Measurements from ENCODE around the gene RECQL5.
A peak's percentile ranks its signal among the peaks of the same experiment; 100 is the strongest.

RECQL5 gene

GRCh38 chr17:75633486-75634375 lies 33.2 kb downstream of the RECQL5 start (continued):
- TF ChIP-seq ZNF621 (tag by site-specific recombination; IDR thresholded peaks at IDR 0.05) = no peak
- TF ChIP-seq, protein P1, sequence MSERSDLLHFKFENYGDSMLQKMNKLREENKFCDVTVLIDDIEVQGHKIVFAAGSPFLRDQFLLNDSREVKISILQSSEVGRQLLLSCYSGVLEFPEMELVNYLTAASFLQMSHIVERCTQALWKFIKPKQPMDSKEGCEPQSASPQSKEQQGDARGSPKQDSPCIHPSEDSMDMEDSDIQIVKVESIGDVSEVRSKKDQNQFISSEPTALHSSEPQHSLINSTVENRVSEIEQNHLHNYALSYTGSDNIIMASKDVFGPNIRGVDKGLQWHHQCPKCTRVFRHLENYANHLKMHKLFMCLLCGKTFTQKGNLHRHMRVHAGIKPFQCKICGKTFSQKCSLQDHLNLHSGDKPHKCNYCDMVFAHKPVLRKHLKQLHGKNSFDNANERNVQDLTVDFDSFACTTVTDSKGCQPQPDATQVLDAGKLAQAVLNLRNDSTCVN (tag by site-specific recombination; optimal IDR thresholded peaks at IDR 0.05) = no peak
- TF ChIP-seq PATZ1 (tag by site-specific recombination; IDR thresholded peaks at IDR 0.05) = peak; percentile 43; the same call in 1 of the 2 replicates
- TF ChIP-seq ZNF747 (tag by site-specific recombination; IDR thresholded peaks at IDR 0.05) = no peak
- TF ChIP-seq GLIS2 (tag by site-specific recombination; IDR thresholded peaks at IDR 0.05) = peak; percentile 61
- peak; percentile 73 for TF ChIP-seq ZNF398 (tag by site-specific recombination; IDR thresholded peaks at IDR 0.05)
- TF ChIP-seq ZNF354C (tag by site-specific recombination; IDR thresholded peaks at IDR 0.05; ENCODE audit: borderline replicate concordance, low read depth) = no peak
- no peak for TF ChIP-seq ZFP37 (tag by site-specific recombination; IDR thresholded peaks at IDR 0.05)
- TF ChIP-seq TRIM28 (IDR thresholded peaks at IDR 0.05; ENCODE audit: borderline replicate concordance, low read length) = 0 out of 2 replicates have a peak, but pooled peaks have one; percentile 14
- TF ChIP-seq ZXDB (tag by site-specific recombination; IDR thresholded peaks at IDR 0.05) = no peak
- TF ChIP-seq ZNF146 (tag by site-specific recombination; IDR thresholded peaks at IDR 0.05) = no peak
- TF ChIP-seq ZNF112 (tag by site-specific recombination; IDR thresholded peaks at IDR 0.05) = no peak
- no peak for TF ChIP-seq ZFP41 (tag by site-specific recombination; IDR thresholded peaks at IDR 0.05; ENCODE audit: borderline replicate concordance)
- TF ChIP-seq ZNF292 (tag by site-specific recombination; IDR thresholded peaks at IDR 0.05; ENCODE audit: borderline replicate concordance, low read depth) = no peak
- TF ChIP-seq ZNF558 (tag by site-specific recombination; IDR thresholded peaks at IDR 0.05) = no peak
- TF ChIP-seq ZNF585B (tag by site-specific recombination; IDR thresholded peaks at IDR 0.05) = no peak
- TF ChIP-seq, protein P2, sequence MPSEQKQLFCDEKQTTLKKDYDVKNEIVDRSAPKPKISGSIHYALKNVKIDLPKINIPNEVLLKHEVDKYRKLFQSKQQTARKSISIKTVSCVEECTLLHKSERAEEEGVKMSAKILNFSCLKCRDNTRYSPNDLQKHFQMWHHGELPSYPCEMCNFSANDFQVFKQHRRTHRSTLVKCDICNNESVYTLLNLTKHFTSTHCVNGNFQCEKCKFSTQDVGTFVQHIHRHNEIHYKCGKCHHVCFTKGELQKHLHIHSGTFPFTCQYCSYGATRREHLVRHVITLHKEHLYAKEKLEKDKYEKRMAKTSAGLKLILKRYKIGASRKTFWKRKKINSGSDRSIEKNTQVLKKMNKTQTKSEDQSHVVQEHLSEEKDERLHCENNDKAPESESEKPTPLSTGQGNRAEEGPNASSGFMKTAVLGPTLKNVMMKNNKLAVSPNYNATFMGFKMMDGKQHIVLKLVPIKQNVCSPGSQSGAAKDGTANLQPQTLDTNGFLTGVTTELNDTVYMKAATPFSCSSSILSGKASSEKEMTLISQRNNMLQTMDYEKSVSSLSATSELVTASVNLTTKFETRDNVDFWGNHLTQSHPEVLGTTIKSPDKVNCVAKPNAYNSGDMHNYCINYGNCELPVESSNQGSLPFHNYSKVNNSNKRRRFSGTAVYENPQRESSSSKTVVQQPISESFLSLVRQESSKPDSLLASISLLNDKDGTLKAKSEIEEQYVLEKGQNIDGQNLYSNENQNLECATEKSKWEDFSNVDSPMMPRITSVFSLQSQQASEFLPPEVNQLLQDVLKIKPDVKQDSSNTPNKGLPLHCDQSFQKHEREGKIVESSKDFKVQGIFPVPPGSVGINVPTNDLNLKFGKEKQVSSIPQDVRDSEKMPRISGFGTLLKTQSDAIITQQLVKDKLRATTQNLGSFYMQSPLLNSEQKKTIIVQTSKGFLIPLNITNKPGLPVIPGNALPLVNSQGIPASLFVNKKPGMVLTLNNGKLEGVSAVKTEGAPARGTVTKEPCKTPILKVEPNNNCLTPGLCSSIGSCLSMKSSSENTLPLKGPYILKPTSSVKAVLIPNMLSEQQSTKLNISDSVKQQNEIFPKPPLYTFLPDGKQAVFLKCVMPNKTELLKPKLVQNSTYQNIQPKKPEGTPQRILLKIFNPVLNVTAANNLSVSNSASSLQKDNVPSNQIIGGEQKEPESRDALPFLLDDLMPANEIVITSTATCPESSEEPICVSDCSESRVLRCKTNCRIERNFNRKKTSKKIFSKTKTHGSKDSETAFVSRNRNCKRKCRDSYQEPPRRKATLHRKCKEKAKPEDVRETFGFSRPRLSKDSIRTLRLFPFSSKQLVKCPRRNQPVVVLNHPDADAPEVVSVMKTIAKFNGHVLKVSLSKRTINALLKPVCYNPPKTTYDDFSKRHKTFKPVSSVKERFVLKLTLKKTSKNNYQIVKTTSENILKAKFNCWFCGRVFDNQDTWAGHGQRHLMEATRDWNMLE (tag by site-specific recombination; conservative IDR thresholded peaks at IDR 0.05; ENCODE audit: low read depth) = no peak
- no peak for TF ChIP-seq ZNF529 (tag by site-specific recombination; IDR thresholded peaks at IDR 0.05; ENCODE audit: insufficient replicate concordance)
- TF ChIP-seq, protein P3, sequence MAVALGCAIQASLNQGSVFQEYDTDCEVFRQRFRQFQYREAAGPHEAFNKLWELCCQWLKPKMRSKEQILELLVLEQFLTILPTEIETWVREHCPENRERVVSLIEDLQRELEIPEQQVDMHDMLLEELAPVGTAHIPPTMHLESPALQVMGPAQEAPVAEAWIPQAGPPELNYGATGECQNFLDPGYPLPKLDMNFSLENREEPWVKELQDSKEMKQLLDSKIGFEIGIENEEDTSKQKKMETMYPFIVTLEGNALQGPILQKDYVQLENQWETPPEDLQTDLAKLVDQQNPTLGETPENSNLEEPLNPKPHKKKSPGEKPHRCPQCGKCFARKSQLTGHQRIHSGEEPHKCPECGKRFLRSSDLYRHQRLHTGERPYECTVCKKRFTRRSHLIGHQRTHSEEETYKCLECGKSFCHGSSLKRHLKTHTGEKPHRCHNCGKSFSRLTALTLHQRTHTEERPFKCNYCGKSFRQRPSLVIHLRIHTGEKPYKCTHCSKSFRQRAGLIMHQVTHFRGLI (tag by site-specific recombination; IDR thresholded peaks at IDR 0.05) = peak; percentile 75
- no peak for TF ChIP-seq GLI2 (tag by site-specific recombination; IDR thresholded peaks at IDR 0.05; ENCODE audit: borderline replicate concordance, low read depth)
- TF ChIP-seq ZNF223 (tag by site-specific recombination; IDR thresholded peaks at IDR 0.05) = no peak
- no peak for TF ChIP-seq FEZF1 (tag by site-specific recombination; IDR thresholded peaks at IDR 0.05)
- TF ChIP-seq ZNF114 (tag by site-specific recombination; IDR thresholded peaks at IDR 0.05) = no peak
- peak; percentile 91; the same call in 1 of the 2 replicates for TF ChIP-seq ZNF394 (tag by site-specific recombination; IDR thresholded peaks at IDR 0.05; ENCODE audit: borderline replicate concordance)
- 0 out of 2 replicates have a peak, but pooled peaks have one; percentile 15 for TF ChIP-seq KLF8 (tag by site-specific recombination; IDR thresholded peaks at IDR 0.05)
- TF ChIP-seq ZSCAN16 (tag by site-specific recombination; IDR thresholded peaks at IDR 0.05) = no peak
